Coronary artery (tissue), 2 donors: ENCODE results near the gene FHOD1.

Experiments
- DNase-seq: peaks from one replicate; pipeline ENCODE4 v3.0.0-alpha.2; 2017; ENCODE audit warnings: low spot score
- H3K27ac ChIP-seq, 2 donors: fragments of 200-600 bp; sonication (generic); one replicate each; pipeline ENCODE4 v1.5.1; 2016 to 2019
- H3K4me3 ChIP-seq: fragments of 200-600 bp; sonication (generic); 2 replicates; pipeline ENCODE4 v1.5.1; 2016; ENCODE audit warnings: mild to moderate bottlenecking, moderate library complexity
- CTCF ChIP-seq: fragments of 200-600 bp; sonication (generic); IDR thresholded peaks from one replicate; pipeline ENCODE4 v1.5.1; 2019; ENCODE audit warnings: antibody characterized with exemption

Gene FHOD1

DNA sequence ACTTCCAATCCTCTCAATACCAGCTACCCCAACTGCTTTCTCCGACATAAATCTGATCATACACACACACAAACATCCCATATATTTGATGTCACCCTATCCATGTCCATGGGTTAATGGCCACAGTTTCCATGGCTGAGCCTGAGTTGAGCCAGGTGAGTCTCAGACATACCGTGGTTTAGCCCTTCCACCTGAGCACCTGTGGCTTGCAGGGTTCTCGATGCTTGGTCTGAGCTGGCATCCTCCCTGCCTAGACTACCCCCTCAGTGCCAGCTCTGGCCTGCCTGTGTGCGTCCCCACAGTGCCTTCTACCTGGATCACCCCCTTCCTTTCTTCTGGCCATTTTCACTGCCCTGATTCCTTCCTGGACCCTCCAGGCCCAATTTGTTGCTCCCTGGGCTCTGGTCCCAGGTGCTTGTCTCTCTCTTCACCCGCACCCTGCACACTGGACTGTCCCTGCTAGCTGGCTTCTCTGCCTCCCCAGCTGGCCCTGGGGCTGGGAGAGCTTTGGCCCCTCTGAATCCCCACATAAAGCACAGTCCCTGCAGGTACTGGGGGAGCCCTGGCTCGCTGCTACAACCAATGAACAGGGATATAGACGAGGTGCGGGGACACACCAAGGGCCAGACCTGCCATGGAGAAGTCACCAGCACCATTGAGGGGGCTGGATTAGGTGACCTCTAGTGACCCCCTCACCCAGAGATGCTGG is 41.0 kb downstream of the FHOD1 start:
- TF ChIP-seq CTCF = no peak
- DNase-seq = no peak
- Histone ChIP-seq H3K4me3 (no peak overlapping the region), H3K27ac (no peak overlapping the region)

- no peak for DNase-seq
- TF ChIP-seq CTCF = no peak
- no peak overlapping the region for H3K27ac ChIP-seq
- H3K4me3 ChIP-seq = no peak overlapping the region
Measured at GRCh38 chr16:67204076-67204475, 43.2 kb downstream of the FHOD1 start.

DNA sequence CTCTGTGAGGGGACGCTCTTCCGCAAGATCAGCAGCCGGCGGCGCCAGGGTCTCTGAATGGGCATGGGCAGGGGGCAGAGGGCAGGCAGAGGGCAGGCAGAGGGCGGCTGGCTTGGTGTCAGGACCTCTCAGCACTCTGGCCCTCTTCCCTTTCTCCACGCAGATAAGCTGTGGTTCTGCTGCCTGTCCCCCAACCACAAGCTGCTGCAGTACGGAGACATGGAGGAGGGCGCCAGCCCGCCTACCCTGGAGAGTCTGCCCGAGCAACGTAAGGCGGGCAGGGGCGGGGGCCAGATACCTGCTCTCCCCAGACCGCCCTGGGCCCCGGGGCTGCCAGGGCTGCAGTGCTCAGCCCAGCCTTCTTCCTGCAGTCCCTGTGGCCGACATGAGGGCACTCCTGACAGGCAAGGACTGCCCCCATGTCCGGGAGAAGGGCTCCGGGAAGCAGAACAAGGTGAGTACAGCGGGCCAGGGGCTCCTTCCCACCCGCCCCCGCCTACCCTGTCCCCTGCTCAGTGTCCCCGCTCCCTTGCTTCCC is 44.3 kb downstream of the FHOD1 start:
- no peak overlapping the region for H3K27ac ChIP-seq
- H3K4me3 ChIP-seq = no peak overlapping the region
- TF ChIP-seq CTCF = no peak
- DNase-seq = no peak

GRCh38 chr16:67202426-67202825 is 44.9 kb downstream of the FHOD1 start:
- TF ChIP-seq CTCF = no peak

DNA sequence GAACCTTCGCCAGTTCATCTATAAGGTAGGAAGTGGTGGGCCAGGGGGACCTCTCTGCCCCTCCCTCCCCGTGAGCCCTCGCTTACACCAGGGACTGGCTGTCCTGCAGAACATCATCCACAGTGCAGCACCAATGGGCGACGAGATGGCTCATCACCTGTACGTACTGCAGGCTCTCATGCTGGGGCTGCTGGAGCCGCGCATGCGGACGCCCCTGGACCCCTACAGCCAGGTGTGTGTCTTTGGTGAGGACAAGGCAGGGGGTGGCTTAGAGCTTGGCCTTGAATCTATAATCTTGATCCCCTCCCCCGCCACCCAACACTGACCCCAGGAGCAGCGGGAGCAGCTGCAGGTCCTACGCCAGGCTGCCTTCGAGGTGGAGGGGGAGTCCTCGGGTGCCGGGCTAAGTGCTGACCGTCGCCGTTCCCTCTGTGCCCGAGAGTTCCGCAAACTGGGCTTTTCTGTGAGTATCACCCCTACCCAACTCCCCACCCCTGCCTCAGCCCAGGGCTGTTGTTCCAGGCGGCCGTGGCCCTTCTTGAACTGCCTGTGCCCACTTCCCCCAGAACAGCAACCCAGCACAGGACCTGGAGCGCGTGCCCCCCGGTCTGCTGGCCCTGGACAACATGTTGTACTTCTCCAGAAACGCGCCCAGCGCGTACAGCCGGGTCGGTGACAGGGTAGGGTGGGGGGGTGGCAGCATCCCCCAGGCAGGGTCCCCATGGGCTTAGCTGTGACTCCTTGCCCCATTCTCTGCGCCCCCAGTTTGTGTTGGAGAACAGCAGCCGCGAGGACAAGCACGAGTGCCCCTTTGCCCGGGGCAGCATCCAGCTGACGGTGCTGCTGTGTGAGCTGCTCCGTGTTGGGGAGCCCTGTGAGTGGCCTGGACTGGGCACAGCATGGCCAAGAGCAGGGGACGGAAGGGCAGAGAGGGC is 45.6 kb downstream of the FHOD1 start:
- H3K4me3 ChIP-seq = no peak overlapping the region
- TF ChIP-seq CTCF = no peak
- no peak overlapping the region for H3K27ac ChIP-seq
- DNase-seq = no peak

More at GRCh38 chr16:67202426-67202825, 44.9 kb downstream of the FHOD1 start:
- DNase-seq = no peak
- no peak overlapping the region for H3K27ac ChIP-seq
- H3K4me3 ChIP-seq = no peak overlapping the region

DNA sequence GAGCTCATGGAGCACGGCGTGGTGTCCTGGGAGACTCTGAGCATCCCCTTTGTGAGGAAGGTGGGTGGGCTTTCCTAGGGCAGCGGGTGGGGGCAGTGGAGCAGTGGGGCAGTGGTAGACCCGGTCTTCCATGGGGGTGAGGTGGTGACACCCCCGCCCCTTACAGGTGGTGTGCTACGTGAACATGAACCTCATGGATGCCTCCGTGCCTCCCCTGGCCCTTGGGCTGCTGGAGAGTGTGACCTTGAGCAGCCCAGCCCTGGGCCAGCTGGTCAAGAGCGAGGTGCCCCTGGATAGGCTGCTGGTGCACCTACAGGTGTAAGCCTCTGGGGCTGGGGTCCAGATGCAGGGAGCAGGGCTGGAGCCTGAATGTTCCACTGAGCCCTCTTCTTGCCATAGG is 46.8 kb downstream of the FHOD1 start:
- Histone ChIP-seq H3K4me3 (no peak overlapping the region), H3K27ac (no peak overlapping the region)
- DNase-seq = no peak
- no peak for TF ChIP-seq CTCF
